Mucosa of descending colon (tissue), 3 donors: ENCODE results near the gene CHFR. TPM values are rescaled to one million over a fixed set of nuclear protein-coding genes. Genes with fewer than 3 reads are reported as not detected.
"Not testable (repeated sequence)": the region's sequence is repeated elsewhere in the genome, so short reads cannot be mapped to it uniquely, and the experiment has no call there.

Experiments
- ATAC-seq: fragments of 200-7000 bp; cut with Tn5 transposase; one replicate; pipeline ENCODE4 v1.9.1; 2020; ENCODE audit warnings: mild to moderate bottlenecking, moderate library complexity
- DNase-seq, 3 donors: peaks; one replicate each; pipeline ENCODE4 v3.0.0-alpha.2; 2020
- H3K36me3 ChIP-seq: fragments of 200-600 bp; one replicate; pipeline ENCODE4 v1.8.0; 2021; ENCODE audit warnings: low read depth, mild to moderate bottlenecking
- H3K4me1 ChIP-seq: fragments of 200-600 bp; one replicate; pipeline ENCODE4 v1.8.0; 2021; ENCODE audit warnings: low read depth, mild to moderate bottlenecking
- H3K4me3 ChIP-seq: fragments of 200-600 bp; one replicate; pipeline ENCODE4 v1.8.0; 2021; ENCODE audit warnings: mild to moderate bottlenecking
- H3K9me3 ChIP-seq: fragments of 200-600 bp; one replicate; pipeline ENCODE4 v1.8.0; 2021; ENCODE audit warnings: mild to moderate bottlenecking
- intact Hi-C, 2 donors: fragments of 100-400 bp; cut with DNase I in 1 of 2; cut with micrococcal nuclease in 1 of 2; formaldehyde crosslinking; loops; one replicate each; pipeline versions ENCODE4 v1.11.0 to v1.11.1; 2022; cut with DNase I, micrococcal nuclease
- total RNA-seq, 3 donors: library from RNA; stranded (reverse); fragmentation: NEBNext Ultra II Directional in 2 of 3; extraction: Animal tissue kit (Norgen Biotek cat#: 25700) in 2 of 3; gene quantifications; one replicate each; pipeline versions ENCODE4 v1.2.1 to v1.2.4, GENCODE V29; 2021 to 2023
- TF ChIP-seq, protein P1 (sequence below): fragments of 200-600 bp; IDR thresholded peaks from one replicate; pipeline ENCODE4 v1.8.0; 2022; ENCODE audit warnings: antibody characterized with exemption, mild to moderate bottlenecking
- donor health status: DM: no; HTN: no; CAD: no; lungs with moderate emphysema.
- donor health status: DM: no; HTN: no; CAD: no.
- donor health status: DM: no; HTN: yes; CAD: no.

The CHFR gene
- total RNA-seq, 3 donors from 2014 or later, result 50.6 to 65.9 (median 50.7) TPM

DNA sequence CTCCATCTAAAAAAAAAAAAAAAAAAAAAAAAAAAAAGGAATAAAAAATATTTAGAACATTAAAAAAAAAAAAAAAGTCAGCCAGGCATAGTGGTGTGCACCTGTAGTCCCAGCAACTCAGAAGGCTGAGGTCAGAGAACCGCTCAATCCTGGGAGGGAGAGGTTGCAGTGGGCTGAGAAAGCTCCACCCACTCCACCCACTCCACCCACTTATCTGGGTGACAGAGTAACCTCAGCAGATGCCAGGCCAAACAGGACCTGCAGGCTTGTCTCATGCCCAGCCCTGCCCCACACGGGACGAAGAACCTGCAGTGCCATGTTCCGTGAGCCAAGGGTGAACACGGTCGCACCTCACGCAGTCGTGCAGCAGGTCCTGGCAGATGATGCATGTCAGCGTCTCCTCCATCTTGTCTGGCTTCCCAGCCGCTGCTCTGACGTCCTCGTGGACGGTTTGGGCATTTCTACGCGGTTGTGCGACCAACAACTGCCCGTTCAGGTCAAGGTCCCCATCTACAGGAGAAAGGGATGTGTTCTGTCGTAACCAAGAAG is 28.6 kb downstream of the CHFR start:
- ATAC-seq, result peak; percentile 54

DNA sequence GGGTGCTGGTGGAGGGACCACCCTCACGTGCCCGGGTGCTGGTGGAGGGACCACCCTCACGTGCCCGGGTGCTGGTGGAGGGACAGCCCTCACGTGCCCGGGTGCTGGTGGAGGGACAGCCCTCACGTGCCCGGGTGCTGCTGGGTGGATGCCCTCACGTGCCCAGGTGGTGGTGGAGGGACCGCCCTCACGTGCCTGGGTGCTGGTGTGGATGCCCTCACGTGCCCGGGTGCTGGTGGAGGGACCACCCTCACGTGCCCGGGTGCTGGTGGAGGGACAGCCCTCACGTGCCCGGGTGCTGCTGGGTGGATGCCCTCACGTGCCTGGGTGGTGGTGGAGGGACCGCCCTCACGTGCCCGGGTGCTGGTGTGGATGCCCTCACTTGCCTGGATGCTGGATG is 30.4 kb downstream of the CHFR start:
- peaks cover 15% of the 10 kb centered on the region for H3K36me3 ChIP-seq
- H3K4me3 ChIP-seq, DNase-seq, H3K4me1 ChIP-seq, intact Hi-C loops, ATAC-seq, H3K9me3 ChIP-seq: not testable (repeated sequence)

More for the DNA sequence above, 28.6 kb downstream of the CHFR start:
- Histone ChIP-seq H3K36me3 (peaks cover 6% of the 10 kb centered on the region), H3K4me3 (no peak overlapping the region), H3K9me3 (no peaks in the 10 kb centered on the region), H3K4me1 (no peaks in the 10 kb centered on the region)
- intact Hi-C loops, result no loop called here
- DNase-seq, result no peak
- TF ChIP-seq, protein P1, sequence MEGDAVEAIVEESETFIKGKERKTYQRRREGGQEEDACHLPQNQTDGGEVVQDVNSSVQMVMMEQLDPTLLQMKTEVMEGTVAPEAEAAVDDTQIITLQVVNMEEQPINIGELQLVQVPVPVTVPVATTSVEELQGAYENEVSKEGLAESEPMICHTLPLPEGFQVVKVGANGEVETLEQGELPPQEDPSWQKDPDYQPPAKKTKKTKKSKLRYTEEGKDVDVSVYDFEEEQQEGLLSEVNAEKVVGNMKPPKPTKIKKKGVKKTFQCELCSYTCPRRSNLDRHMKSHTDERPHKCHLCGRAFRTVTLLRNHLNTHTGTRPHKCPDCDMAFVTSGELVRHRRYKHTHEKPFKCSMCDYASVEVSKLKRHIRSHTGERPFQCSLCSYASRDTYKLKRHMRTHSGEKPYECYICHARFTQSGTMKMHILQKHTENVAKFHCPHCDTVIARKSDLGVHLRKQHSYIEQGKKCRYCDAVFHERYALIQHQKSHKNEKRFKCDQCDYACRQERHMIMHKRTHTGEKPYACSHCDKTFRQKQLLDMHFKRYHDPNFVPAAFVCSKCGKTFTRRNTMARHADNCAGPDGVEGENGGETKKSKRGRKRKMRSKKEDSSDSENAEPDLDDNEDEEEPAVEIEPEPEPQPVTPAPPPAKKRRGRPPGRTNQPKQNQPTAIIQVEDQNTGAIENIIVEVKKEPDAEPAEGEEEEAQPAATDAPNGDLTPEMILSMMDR, result no peak

DNA sequence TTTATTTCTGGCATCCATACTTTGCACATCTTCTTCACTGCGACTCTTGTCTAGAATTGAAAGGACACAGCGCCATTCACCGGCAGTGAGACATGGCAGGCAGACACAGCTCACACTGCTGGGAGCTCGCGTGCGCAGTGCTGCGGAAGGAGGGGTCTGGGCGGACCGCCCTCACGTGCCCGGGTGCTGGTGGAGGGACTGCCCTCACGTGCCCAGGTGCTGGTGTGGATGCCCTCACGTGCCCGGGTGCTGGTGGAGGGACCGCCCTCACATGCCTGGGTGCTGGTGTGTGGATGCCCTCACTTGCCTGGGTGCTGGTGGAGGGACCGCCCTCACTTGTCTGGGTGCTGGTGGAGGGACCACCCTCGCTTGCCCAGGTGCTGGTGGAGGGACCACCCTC is 30.8 kb downstream of the CHFR start:
- H3K9me3 ChIP-seq, result no peaks in the 10 kb centered on the region
- intact Hi-C loops, result no loop called here
- H3K36me3 ChIP-seq, result peaks cover 15% of the 10 kb centered on the region
- no peak overlapping the region for H3K4me3 ChIP-seq
- TF ChIP-seq, protein P1, result no peak
- ATAC-seq (no peak), DNase-seq (no peak)
- no peaks in the 10 kb centered on the region for H3K4me1 ChIP-seq

DNA sequence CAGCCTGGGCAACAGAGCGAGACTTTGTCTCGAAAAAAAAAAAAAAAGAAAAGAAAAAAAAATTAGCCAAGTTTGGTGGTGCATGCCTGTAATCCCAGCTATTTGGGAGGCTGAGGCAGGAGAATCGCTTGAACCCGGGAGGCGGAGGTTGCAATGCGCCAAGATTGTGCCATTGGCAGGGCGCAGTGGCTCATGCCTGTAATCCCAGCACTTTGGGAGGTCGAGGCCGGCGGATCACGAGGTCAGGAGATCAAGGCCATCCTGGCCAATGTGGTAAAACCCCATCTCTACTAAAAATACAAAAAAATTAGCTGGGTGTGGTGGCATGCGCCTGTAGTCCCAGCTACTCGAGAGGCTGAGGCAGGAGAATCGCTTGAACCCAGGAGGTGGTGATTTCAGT is 32.2 kb downstream of the CHFR start:
- H3K9me3 ChIP-seq, H3K4me3 ChIP-seq, H3K4me1 ChIP-seq, ATAC-seq, intact Hi-C loops, DNase-seq: not testable (repeated sequence)
- peaks cover 11% of the 10 kb centered on the region for H3K36me3 ChIP-seq

DNA sequence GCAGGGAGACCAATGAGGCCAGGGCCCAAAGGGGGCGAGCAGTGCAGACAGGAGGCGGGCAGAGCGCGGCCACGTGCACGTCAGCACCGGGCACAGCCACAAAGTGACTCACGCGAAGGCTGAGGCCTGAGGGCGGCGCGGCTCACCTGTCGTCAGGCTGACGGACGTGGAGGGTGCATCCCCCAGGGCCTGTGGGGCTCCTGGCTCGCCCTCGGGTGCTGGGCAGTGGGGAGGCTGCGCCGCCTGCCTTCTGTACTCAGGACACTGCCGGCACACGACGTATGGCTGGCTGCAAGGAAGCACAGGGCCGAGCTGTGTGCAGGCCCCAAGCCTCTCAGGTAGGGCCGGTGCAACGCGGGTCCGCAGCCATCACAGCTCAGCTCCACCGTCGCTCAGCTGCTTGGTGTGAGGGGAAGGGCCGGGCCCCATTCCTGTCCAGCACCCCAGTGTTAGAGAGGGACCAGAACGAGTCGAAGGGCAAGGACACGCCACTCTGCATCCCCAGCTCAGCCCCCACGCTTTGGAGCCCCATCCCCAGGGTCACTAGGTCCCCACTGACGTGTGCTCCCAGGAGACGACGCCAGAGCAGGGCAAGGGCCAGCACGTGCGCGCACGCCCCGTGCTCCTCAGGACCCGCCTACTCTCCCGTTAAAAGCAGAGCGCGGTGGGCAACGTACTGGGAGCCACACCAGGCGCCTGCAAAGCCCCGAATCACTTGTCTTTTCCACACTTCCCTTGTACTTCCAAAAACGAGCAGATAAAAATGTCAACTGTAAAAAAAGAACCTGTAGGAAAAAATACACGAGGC is 33.9 kb downstream of the CHFR start:
- DNase-seq (no peak), ATAC-seq (no peak)
- H3K36me3 ChIP-seq, result peaks cover 11% of the 10 kb centered on the region
- no peak overlapping the region for H3K4me3 ChIP-seq
- H3K9me3 ChIP-seq, result no peaks in the 10 kb centered on the region
- H3K4me1 ChIP-seq, result no peaks in the 10 kb centered on the region
- intact Hi-C loops, result no loop called here
- TF ChIP-seq, protein P1, result no peak

DNA sequence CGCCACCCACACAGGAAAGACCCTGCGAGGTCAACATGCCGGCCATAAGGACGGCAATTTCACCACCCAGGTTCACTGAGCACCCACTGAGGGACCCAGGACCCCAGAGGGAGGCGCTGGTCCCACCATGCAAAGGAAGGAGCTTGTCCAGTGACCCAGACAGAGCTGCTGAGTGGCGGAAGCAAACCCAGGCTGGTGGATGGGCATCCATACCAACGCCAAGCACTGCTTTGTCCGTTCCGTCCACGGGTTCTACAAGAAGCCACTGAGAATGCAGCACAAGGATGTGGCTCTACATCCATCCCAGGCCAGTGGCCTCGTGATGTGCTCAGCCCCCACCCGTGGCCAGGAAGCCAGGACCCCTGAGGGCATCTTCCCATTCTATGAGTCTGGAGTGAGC is 34.9 kb downstream of the CHFR start:
- TF ChIP-seq, protein P1, result no peak
- Histone ChIP-seq H3K9me3 (no peaks in the 10 kb centered on the region), H3K4me3 (no peak overlapping the region), H3K36me3 (peaks cover 17% of the 10 kb centered on the region), H3K4me1 (no peaks in the 10 kb centered on the region)
- ATAC-seq, result no peak
- intact Hi-C loops, result no loop called here
- DNase-seq, result no peak
